CD14-positive monocyte (primary cell): Measurements from ENCODE around the gene ABCD2. TPM values are rescaled to one million over a fixed set of nuclear protein-coding genes. Genes with fewer than 3 reads are reported as not detected.

Source experiments
- DNase-seq, 3 donors: peaks; one replicate each; pipeline ENCODE4 v3.0.0-alpha.2; 2011 to 2022
- H2AFZ ChIP-seq: 2 replicates; pipeline ENCODE4 v1.6.0; 2012; ENCODE audit warnings: mild to moderate bottlenecking, low read depth, low read length, inconsistent platforms; ENCODE audit not compliant: insufficient read depth, poor library complexity, severe bottlenecking
- H3K27ac ChIP-seq, 2 donors: 1 replicate in 1 of 2; 2 replicates in 1 of 2; pipeline ENCODE4 v1.5.1; 2012 to 2013; ENCODE audit warnings: low read length in 2 of 2, control low read depth in 1 of 2, inconsistent platforms in 1 of 2, low read depth in 1 of 2, mild to moderate bottlenecking in 1 of 2
- H3K27me3 ChIP-seq, 2 donors: one replicate each; pipeline versions ENCODE4 v1.6.0 to v1.6.1; 2011 to 2013; ENCODE audit warnings: low read length in 2 of 2; ENCODE audit not compliant: control insufficient read depth in 2 of 2, insufficient read depth in 2 of 2
- H3K36me3 ChIP-seq, 2 donors: replicated peaks in 1 of 2; 1 replicate in 1 of 2; 2 replicates in 1 of 2; pipeline versions ENCODE4 v1.5.1 to v1.6.1; 2012 to 2013; ENCODE audit warnings: low read length in 2 of 2, control low read depth in 1 of 2, inconsistent platforms in 1 of 2, mild to moderate bottlenecking in 1 of 2; ENCODE audit not compliant: insufficient read depth in 2 of 2, control insufficient read depth in 1 of 2
- H3K4me1 ChIP-seq, 2 donors: 1 replicate in 1 of 2; 2 replicates in 1 of 2; pipeline versions ENCODE4 v1.5.1 to v1.6.1; 2012 to 2013; ENCODE audit warnings: low read length in 2 of 2, control low read depth in 1 of 2, inconsistent platforms in 1 of 2, mild to moderate bottlenecking in 1 of 2, moderate library complexity in 1 of 2; ENCODE audit not compliant: insufficient read depth in 2 of 2, control insufficient read depth in 1 of 2
- H3K4me2 ChIP-seq: replicated peaks from 2 replicates; pipeline ENCODE3; 2012; ENCODE audit warnings: low read length, moderate library complexity, mild to moderate bottlenecking; ENCODE audit not compliant: poor library complexity, severe bottlenecking; ENCODE audit errors: extremely low read depth
- H3K4me3 ChIP-seq, 3 experiments: fragments of 200-600 bp in 1 of 3; sonication (generic) in 1 of 3; replicated peaks in 1 of 3; 1 replicate in 2 of 3; 2 replicates in 1 of 3; pipeline ENCODE4 v1.5.1; 2011 to 2013; ENCODE audit warnings: low read length in 3 of 3, mild to moderate bottlenecking in 3 of 3, control low read depth in 2 of 3, low read depth in 2 of 3, inconsistent platforms in 1 of 3, moderate library complexity in 1 of 3
- H3K79me2 ChIP-seq: 2 replicates; pipeline ENCODE4 v1.6.0; 2012; ENCODE audit warnings: mild to moderate bottlenecking, control low read depth, inconsistent platforms, low read length, moderate library complexity; ENCODE audit not compliant: insufficient read depth
- H3K9ac ChIP-seq: 2 replicates; pipeline ENCODE4 v1.6.0; 2017; ENCODE audit warnings: low read length, mild to moderate bottlenecking; ENCODE audit not compliant: insufficient read depth, poor library complexity, severe bottlenecking
- H3K9me3 ChIP-seq, 2 donors: replicated peaks in 1 of 2; 1 replicate in 1 of 2; 2 replicates in 1 of 2; pipeline versions ENCODE4 v1.5.1 to v1.6.1; 2012 to 2013; ENCODE audit warnings: low read length in 2 of 2, control low read depth in 1 of 2; ENCODE audit not compliant: control insufficient read depth in 1 of 2, insufficient read depth in 1 of 2
- H4K20me1 ChIP-seq: 2 replicates; pipeline ENCODE4 v1.6.0; 2012; ENCODE audit warnings: mild to moderate bottlenecking, low read length, control low read depth, moderate library complexity; ENCODE audit not compliant: insufficient read depth
- H3K27ac Mint-ChIP-seq, 7 donors: one replicate each; pipeline ENCODE4 v1.8.0; 2020; ENCODE audit warnings: mild to moderate bottlenecking in 7 of 7, mixed read lengths in 7 of 7, moderate library complexity in 6 of 7, inconsistent platforms in 2 of 7
- H3K27me3 Mint-ChIP-seq, 3 donors: one replicate each; pipeline ENCODE4 v1.8.0; 2021 to 2022; ENCODE audit warnings: low read depth in 3 of 3, mild to moderate bottlenecking in 3 of 3, mixed read lengths in 3 of 3, moderate library complexity in 3 of 3, inconsistent platforms in 1 of 3
- H3K36me3 Mint-ChIP-seq, 2 donors: one replicate each; pipeline ENCODE4 v1.8.0; 2020; ENCODE audit warnings: mixed read lengths in 2 of 2, inconsistent platforms in 1 of 2, mild to moderate bottlenecking in 1 of 2
- H3K4me1 Mint-ChIP-seq: one replicate; pipeline ENCODE4 v1.8.0; 2020; ENCODE audit warnings: mild to moderate bottlenecking, mixed read lengths
- H3K4me3 Mint-ChIP-seq, 2 donors: one replicate each; pipeline ENCODE4 v1.8.0; 2020; ENCODE audit warnings: mild to moderate bottlenecking in 2 of 2, mixed read lengths in 2 of 2, moderate library complexity in 1 of 2
- H3K9me3 Mint-ChIP-seq, 7 donors: one replicate each; pipeline ENCODE4 v1.8.0; 2020 to 2022; ENCODE audit warnings: mixed read lengths in 7 of 7, mild to moderate bottlenecking in 6 of 7, moderate library complexity in 6 of 7, inconsistent platforms in 2 of 7
- CTCF ChIP-seq: fragments of 200-600 bp; IDR thresholded peaks from one replicate; pipeline ENCODE4 v1.8.0; 2022; ENCODE audit warnings: antibody characterized with exemption, mild to moderate bottlenecking
- WGBS: methylation state at CpG from one replicate; pipeline ENCODE4 v1.1.5; 2013; ENCODE audit warnings: missing lambda C conversion rate; ENCODE audit not compliant: insufficient coverage; 5-methylcytosine and 5-hydroxymethylcytosine counted together
- intact Hi-C, 2 donors: fragments of 100-400 bp; cut with micrococcal nuclease; formaldehyde crosslinking; loops; one replicate each; pipeline versions ENCODE4 v1.15.0 to v1.15.1; 2023
- polyA plus RNA-seq, 3 donors: library from polyadenylated mRNA; depleted of rRNA in 1 of 3; unstranded in 2 of 3; stranded (reverse) in 1 of 3; fragments of 300-500 nt in 2 of 3; fragments of >200 nt in 1 of 3; fragmentation: Illumina TruSeq in 2 of 3; gene quantifications; 1 replicate in 2 of 3; 2 replicates in 1 of 3; pipeline ENCODE4 v1.2.3, GENCODE V29; 2012 to 2021

Gene ABCD2
- polyA plus RNA-seq, 3 donors = not detected

- no CpG with 5 or more reads among the region's 4 CpGs for WGBS
- intact Hi-C loops = no loop called here
- Mint-ChIP-seq H3K4me1 (no peaks in the 10 kb centered on the region), H3K4me3 (no peak overlapping the region), H3K36me3 (no peaks in the 10 kb centered on the region), H3K9me3 (peaks cover 0 to 2% (median 0%) of the 10 kb centered on the region in 7 donors), H3K27ac (no peak overlapping the region), H3K27me3 (peaks cover 0 to 2% (median 0%) of the 10 kb centered on the region in 3 donors)
- H3K4me2 ChIP-seq = no peak overlapping the region
- H3K4me1 ChIP-seq = no peaks in the 10 kb centered on the region
- DNase-seq = no peak
- no peak overlapping the region for H2AFZ ChIP-seq
- no peaks in the 10 kb centered on the region for H4K20me1 ChIP-seq
- no peaks in the 10 kb centered on the region for H3K9me3 ChIP-seq
- H3K9ac ChIP-seq = no peak overlapping the region
- no peaks in the 10 kb centered on the region for H3K79me2 ChIP-seq
- no peaks in the 10 kb centered on the region for H3K27me3 ChIP-seq
- no peaks in the 10 kb centered on the region for H3K36me3 ChIP-seq
- TF ChIP-seq CTCF = no peak
- H3K4me3 ChIP-seq = no peak overlapping the region
- no peak overlapping the region for H3K27ac ChIP-seq
Observed at GRCh38 chr12:39606712-39607423, 12.7 kb downstream of the ABCD2 start.

GRCh38 chr12:39605996-39606395, 13.6 kb downstream of the ABCD2 start:
- H3K79me2 ChIP-seq = no peaks in the 10 kb centered on the region
- H4K20me1 ChIP-seq = no peaks in the 10 kb centered on the region
- no peaks in the 10 kb centered on the region for H3K4me1 Mint-ChIP-seq
- no peak for TF ChIP-seq CTCF
- intact Hi-C loops = no loop called here
- H3K36me3 Mint-ChIP-seq = no peaks in the 10 kb centered on the region
- H2AFZ ChIP-seq = no peak overlapping the region
- H3K27me3 ChIP-seq = no peaks in the 10 kb centered on the region
- H3K4me3 ChIP-seq = no peak overlapping the region
- no peak overlapping the region for H3K27ac Mint-ChIP-seq
- H3K4me3 Mint-ChIP-seq = no peak overlapping the region
- H3K27ac ChIP-seq = no peak overlapping the region
- peaks cover 0 to 2% (median 0%) of the 10 kb centered on the region in 7 donors for H3K9me3 Mint-ChIP-seq
- no CpG with 5 or more reads among the region's 3 CpGs for WGBS
- H3K9ac ChIP-seq = no peak overlapping the region
- H3K27me3 Mint-ChIP-seq = peaks cover 0 to 2% (median 0%) of the 10 kb centered on the region in 3 donors
- H3K9me3 ChIP-seq = no peaks in the 10 kb centered on the region
- no peaks in the 10 kb centered on the region for H3K36me3 ChIP-seq
- H3K4me2 ChIP-seq = no peak overlapping the region
- H3K4me1 ChIP-seq = no peaks in the 10 kb centered on the region
- DNase-seq = no peak
